A673 (cell line): ENCODE data around the gene PHLPP2. TPM values are rescaled to one million over a fixed set of nuclear protein-coding genes. Genes with fewer than 3 reads are reported as not detected.

Source experiments
- BruUV-seq: library from RNA; stranded (reverse); fragments of 400-500 nt; replicated peaks from 2 replicates; lab custom pipeline; 2021; lab: Mats Ljungman, UMichigan
- CTCF ChIA-PET: fragments of 300-600 bp; sonication (Branson Sonifier 250); formaldehyde crosslinking; loops from one replicate; lab custom pipeline; 2022; ENCODE audit warnings: antibody characterized with exemption; lab: Charles Lee
- POLR2A ChIA-PET: fragments of 300-600 bp; sonication (Branson Sonifier 250); formaldehyde crosslinking; loops from one replicate; lab custom pipeline; 2022; ENCODE audit warnings: antibody characterized with exemption; ENCODE audit not compliant: low non-redundant PET; lab: Charles Lee
- DNase-seq: peaks from one replicate; pipeline ENCODE4 v3.0.0-alpha.2; 2015; ENCODE audit warnings: low spot score
- H3K27ac ChIP-seq: fragments of 200-600 bp; sonication (generic); 2 replicates; pipeline ENCODE4 v1.5.1; 2016; ENCODE audit warnings: mixed run types, low read depth, mild to moderate bottlenecking, mixed read lengths, antibody characterized with exemption, low read length; ENCODE audit not compliant: poor library complexity, severe bottlenecking
- H3K27me3 ChIP-seq: fragments of 200-600 bp; sonication (generic); replicated peaks from 2 replicates; pipeline ENCODE4 v1.6.1; 2017; ENCODE audit warnings: mixed run types, low read depth, mild to moderate bottlenecking, mixed read lengths, antibody characterized with exemption, low read length; ENCODE audit not compliant: insufficient read depth, poor library complexity
- H3K36me3 ChIP-seq: fragments of 200-600 bp; sonication (generic); 2 replicates; pipeline ENCODE4 v1.6.1; 2016; ENCODE audit warnings: mixed run types, mild to moderate bottlenecking, mixed read lengths, antibody characterized with exemption, low read length; ENCODE audit not compliant: insufficient read depth, poor library complexity, severe bottlenecking
- H3K4me1 ChIP-seq: fragments of 200-600 bp; sonication (generic); 2 replicates; pipeline ENCODE4 v1.6.1; 2017; ENCODE audit warnings: mixed run types, mild to moderate bottlenecking, mixed read lengths, antibody characterized with exemption, low read length; ENCODE audit not compliant: insufficient read depth, poor library complexity, severe bottlenecking
- H3K4me3 ChIP-seq: fragments of 200-600 bp; sonication (generic); 2 replicates; pipeline ENCODE4 v1.5.1; 2016; ENCODE audit warnings: low read depth, mixed run types, mild to moderate bottlenecking, mixed read lengths, low read length; ENCODE audit not compliant: poor library complexity, severe bottlenecking
- H3K9me3 ChIP-seq: fragments of 200-600 bp; sonication (generic); 2 replicates; pipeline ENCODE4 v1.6.1; 2016; ENCODE audit warnings: mixed run types, low read depth, mild to moderate bottlenecking, mixed read lengths, antibody characterized with exemption, low read length; ENCODE audit not compliant: poor library complexity, severe bottlenecking
- EZH2 ChIP-seq: fragments of 200-600 bp; sonication (generic); IDR thresholded peaks from 2 replicates; pipeline ENCODE4 v1.6.1; 2017; ENCODE audit warnings: borderline replicate concordance, low read depth, mild to moderate bottlenecking, mixed read lengths, antibody characterized with exemption, low read length; ENCODE audit not compliant: poor library complexity, severe bottlenecking
- intact Hi-C: fragments of 100-400 bp; cut with micrococcal nuclease; formaldehyde crosslinking; loops from one replicate; pipeline ENCODE4 v1.10.0; 2022; ENCODE audit not compliant: unreplicated experiment
- total RNA-seq: library from RNA; stranded (reverse); gene quantifications from 2 replicates; pipeline ENCODE4 v1.2.3, GENCODE V29; 2021
- TF ChIP-seq, protein P1 (sequence below): fragments of 300-800, 200-600 bp; sonication (generic); conservative IDR thresholded peaks from 2 replicates; pipeline ENCODE4 v1.5.1; 2017; ENCODE audit warnings: low read depth, mild to moderate bottlenecking, antibody characterized with exemption, low read length, moderate library complexity, mixed read lengths

Gene PHLPP2
- total RNA-seq, 1 experiment from 2014 or later = 18.3 TPM

GRCh38 chr16:71666928-71667707 lies 57.4 kb downstream of the PHLPP2 start:
- no peak overlapping the region for H3K27ac ChIP-seq
- ChIA-PET CTCF (no interaction called here), POLR2A (no interaction called here)
- H3K4me1 ChIP-seq = no peaks in the 10 kb centered on the region
- no TSS peak for BruUV-seq
- no peak overlapping the region for H3K4me3 ChIP-seq
- TF ChIP-seq EZH2 = no peak
- TF ChIP-seq, protein P1, sequence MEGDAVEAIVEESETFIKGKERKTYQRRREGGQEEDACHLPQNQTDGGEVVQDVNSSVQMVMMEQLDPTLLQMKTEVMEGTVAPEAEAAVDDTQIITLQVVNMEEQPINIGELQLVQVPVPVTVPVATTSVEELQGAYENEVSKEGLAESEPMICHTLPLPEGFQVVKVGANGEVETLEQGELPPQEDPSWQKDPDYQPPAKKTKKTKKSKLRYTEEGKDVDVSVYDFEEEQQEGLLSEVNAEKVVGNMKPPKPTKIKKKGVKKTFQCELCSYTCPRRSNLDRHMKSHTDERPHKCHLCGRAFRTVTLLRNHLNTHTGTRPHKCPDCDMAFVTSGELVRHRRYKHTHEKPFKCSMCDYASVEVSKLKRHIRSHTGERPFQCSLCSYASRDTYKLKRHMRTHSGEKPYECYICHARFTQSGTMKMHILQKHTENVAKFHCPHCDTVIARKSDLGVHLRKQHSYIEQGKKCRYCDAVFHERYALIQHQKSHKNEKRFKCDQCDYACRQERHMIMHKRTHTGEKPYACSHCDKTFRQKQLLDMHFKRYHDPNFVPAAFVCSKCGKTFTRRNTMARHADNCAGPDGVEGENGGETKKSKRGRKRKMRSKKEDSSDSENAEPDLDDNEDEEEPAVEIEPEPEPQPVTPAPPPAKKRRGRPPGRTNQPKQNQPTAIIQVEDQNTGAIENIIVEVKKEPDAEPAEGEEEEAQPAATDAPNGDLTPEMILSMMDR = no peak
- intact Hi-C loops = no loop called here
- no peak for DNase-seq
- no peaks in the 10 kb centered on the region for H3K9me3 ChIP-seq
- peaks cover 47% of the 10 kb centered on the region for H3K36me3 ChIP-seq
- no peaks in the 10 kb centered on the region for H3K27me3 ChIP-seq

- Histone ChIP-seq H3K4me3 (no peak overlapping the region), H3K27me3 (no peaks in the 10 kb centered on the region), H3K4me1 (no peaks in the 10 kb centered on the region), H3K36me3 (peaks cover 49% of the 10 kb centered on the region), H3K9me3 (no peaks in the 10 kb centered on the region), H3K27ac (no peak overlapping the region)
- DNase-seq = no peak
- ChIA-PET CTCF (no interaction called here), POLR2A (no interaction called here)
- intact Hi-C loops = no loop called here
- no TSS peak for BruUV-seq
- TF ChIP-seq EZH2 = no peak
- TF ChIP-seq, protein P1 = no peak
Measured at GRCh38 chr16:71666264-71666663, 58.2 kb downstream of the PHLPP2 start.

GRCh38 chr16:71659471-71659870 lies 65.0 kb downstream of the PHLPP2 start:
- H3K9me3 ChIP-seq = no peaks in the 10 kb centered on the region
- no peak for DNase-seq
- H3K4me1 ChIP-seq = no peaks in the 10 kb centered on the region
- H3K4me3 ChIP-seq = no peak overlapping the region
- H3K27ac ChIP-seq = no peak overlapping the region
- no peaks in the 10 kb centered on the region for H3K27me3 ChIP-seq
- H3K36me3 ChIP-seq = peaks cover 21% of the 10 kb centered on the region
- TF ChIP-seq, protein P1 = no peak
- TF ChIP-seq EZH2 = no peak
- ChIA-PET CTCF (interaction anchor here (0.6 kb wide), 1 partner anchor 302 kb away, joined by 4 read pairs; no protein-coding TSS in a partner anchor), POLR2A (no interaction called here)
- intact Hi-C loops = no loop called here
- BruUV-seq = no TSS peak
